D341Med (cell line): ENCODE measurements around the gene ATXN10.
"Not testable (repeated sequence)": the region's sequence is repeated elsewhere in the genome, so short reads cannot be mapped to it uniquely, and the experiment has no call there.

Source experiments
- DNase-seq: peaks from one replicate; pipeline ENCODE4 v3.0.0; 2012; ENCODE audit warnings: low spot score

The ATXN10 gene

DNA sequence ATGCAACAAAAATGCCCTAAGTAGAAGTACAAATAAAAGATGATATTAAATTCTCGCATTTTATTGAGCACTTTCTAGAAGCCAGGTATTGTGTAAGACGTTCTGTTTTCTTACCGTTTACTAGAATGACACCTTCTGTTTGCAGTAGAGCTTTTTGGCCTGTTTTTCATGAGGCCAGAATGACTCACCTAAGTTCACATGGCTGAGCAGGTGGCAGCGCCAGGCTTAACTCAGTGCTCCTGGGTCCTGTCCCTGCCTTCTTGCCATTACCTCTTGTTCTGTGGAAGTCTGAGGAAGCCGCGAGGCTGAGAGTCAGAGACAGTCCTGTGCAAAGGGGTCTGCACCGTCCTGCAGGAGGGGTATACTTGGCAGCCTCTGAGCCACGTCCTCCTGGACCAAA lies 113.8 kb downstream of the ATXN10 start:
- DNase-seq = no peak

DNA sequence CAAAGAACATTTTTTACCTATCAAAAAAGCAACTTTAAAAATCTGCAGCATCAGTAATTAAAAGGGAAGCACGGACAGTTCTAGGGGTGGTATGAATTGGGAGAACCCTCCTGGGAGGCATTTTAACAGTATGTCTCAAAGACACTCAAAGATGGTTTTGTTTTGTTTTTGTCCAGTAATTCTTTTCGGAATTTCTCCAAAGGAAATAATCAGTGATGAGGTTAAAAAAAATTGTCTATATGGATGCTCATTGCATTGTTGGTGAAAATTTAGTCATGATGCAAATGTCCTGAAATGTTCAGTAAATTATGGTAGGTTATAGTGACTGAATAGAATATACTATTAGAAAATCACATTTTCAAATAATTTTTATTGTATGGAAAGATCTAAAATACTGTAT lies 115.1 kb downstream of the ATXN10 start:
- DNase-seq = no peak

DNA sequence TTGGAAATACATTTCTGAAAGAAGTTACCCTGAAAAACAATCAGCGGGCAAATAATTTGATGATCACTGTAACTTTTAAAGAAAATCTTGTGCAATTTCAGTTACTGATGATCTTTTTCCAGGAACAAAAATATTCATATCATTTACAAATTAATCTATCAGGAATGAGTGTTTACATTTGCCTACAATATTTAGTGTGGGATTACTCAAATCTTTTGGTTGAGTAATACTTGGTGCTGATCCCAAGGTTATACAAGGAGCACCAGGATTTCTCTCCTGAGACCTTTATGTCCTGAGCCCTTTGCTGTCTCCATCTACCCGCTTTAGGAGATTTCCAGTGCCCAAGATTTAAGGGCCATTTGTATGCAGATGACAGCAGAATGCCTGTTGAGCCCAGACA lies 116.1 kb downstream of the ATXN10 start:
- no peak for DNase-seq

DNA sequence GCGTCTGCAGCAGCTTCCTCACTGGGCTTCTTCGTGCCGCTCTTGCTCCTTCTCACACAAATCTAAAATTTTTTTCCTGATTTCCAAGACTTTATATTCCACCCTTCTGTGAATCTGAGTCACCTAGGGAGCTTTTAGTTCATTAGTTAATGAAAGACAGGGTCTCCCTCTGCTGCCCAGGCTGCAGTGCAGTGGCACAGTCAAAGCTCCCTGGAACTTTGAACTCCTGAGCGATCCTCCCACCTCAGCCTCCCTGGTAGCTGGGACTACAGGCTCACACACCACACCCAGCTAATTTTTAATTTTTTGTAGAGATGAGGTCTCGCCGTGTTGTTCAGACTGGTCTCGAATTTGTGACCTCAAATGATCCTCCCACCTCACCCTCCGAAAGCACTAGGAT lies 116.9 kb downstream of the ATXN10 start:
- DNase-seq = no peak

DNA sequence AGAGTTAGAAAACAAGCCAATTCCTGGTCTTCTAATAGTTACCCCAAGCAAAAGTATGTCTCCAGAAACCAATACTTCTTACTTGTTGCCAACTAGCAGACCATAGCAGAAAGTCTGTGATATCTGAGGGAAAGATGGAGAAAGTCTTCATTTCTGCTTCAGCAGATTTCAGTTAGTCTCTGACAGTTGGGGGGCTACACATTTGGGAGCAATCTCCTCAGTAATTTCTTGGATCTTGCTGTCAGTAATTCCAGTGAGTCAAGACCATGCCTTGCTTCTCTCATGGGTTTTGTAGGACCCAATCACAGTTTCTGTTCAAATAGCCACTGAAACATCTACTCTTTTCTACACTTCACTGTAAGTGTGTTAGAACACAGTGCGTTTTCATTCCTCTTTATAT lies 118.8 kb downstream of the ATXN10 start:
- no peak for DNase-seq

DNA sequence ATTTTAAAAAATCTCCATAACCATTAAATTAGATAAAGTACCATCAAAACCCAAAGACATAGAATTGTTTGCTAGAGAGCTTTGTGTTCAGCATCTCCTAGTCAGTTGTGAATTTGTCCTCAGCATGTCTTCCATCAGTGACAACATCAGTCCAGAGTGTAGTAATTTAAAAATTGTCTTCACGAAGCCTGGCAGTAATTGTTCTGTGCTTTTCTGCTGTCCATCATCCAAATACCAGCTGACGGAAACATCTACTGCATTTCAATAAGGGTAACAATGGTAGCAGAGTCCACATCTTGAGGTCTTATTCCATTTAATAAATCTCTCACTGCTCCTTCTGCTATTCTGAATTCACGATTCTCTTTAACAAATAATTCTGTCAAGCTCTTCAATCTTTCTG lies 121.5 kb downstream of the ATXN10 start:
- no peak for DNase-seq

DNA sequence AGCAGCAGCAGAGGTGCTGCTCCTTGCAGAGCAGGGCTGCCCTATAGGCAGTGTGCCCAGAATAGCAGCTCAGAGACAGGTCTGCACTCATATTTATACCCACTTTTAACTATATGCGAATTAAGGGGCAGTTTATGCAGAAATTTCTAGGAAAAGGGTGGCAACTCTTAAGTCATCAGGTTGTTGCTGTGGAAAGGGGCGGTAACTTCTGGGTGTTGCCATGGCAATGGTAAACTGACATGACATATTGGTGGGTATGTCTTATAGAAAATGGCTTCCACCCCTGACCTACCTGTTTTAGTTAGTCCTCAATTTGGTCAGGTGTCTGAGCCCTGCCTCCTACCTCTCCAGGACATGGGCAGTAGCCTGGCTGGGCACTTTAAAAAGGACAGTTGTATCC lies 122.3 kb downstream of the ATXN10 start:
- no peak for DNase-seq

DNA sequence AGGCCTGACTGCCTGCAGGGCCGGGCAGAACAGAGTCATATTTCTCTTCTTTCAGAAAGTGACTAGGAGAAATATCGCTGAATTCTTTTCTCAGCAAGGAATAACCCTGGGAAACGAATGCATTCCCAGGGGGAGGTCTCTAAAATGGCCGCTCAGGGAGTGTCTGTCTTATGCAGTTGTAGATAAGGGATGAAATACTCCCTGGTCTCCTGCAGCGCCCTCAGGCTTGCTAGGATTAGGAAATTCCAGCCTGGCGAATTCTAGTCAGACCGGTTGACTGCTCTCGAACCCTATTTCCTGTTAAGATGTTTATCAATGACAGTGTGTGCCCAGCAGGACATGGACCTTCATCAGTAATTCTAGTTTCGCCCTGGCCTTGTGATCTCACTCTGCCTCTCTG lies 124.4 kb downstream of the ATXN10 start:
- DNase-seq = not testable (repeated sequence)

DNA sequence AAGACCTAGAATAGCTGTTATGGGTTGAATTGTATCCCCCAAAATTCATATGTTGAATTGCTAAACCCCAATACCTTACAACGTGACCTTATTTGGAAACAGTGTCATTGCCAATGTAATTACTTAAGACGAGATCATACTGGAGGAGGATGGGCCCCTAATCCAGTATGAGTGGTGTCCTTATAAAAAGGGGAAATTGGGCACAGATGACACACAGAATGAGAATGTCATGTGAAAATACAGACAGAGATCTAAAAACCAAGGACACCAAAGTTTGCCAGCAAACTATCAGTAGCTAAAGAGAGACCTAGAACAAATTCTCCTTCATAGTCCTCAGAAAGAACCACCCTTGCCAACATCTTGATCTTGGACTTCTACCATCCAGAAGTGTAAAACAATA lies 127.7 kb downstream of the ATXN10 start:
- DNase-seq = no peak

DNA sequence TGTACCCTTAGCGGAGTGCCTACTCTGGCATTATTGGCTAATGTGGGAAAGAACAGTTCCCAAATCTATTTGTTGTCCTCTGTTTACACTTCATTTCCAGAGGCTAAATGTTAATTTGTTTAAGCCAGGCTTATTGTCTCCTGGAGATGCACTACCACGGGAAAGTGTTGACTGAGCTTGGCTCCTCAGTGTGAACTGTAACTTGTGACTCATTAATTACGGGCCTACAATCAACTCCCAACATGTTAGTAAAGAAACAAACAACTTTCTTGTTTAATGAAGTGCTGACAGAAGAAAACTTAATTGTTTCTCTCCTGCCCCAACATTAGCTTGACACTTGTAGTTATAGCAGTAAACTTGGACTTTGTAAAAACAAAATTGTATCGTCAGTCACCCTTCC lies 130.4 kb downstream of the ATXN10 start:
- no peak for DNase-seq

DNA sequence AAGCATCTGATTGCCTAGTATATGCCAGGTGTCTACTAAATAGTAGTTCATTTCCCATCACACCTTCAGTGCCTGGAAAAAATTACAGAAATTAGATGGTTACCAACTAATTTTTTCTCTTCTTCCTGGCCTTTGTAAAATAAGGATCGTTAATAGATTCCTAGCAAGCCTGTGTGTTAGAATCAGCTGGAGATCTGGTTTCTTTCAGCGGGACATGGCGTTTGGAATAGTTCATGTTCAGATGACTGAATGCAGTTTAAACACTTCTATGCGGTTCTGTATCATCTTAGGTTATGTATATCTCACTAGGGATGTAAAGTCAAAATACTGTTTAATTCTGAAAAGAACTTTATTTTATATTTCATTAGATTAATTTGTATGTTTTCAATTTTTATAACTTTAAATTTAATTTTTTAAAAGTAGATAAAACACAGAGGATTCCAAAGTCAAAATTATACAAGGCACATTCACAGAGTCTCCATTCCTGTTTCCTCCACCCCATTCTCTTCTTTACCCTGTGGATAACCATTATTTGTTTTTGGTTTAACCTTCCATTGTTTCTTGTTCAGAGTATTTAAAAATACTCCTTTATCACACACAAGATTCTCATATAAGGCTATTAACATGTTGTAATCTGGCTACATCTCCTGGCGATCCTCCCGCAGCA lies 132.8 kb downstream of the ATXN10 start:
- DNase-seq = no peak

DNA sequence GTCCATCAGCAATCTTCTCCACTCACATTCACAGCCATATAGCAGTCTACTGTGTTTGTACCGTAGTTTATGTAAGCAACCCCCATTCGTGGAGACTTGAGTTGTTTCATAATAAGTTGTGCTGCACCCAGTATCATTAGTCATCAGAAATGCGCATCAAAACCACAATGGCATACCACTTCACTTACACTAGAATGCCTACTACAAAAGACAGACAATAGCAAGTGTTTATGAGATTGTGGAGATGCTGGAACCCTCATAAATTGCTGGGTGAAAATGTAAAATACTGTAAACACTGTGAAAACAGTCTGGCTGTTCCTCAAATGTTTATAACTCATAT lies 133.3 kb downstream of the ATXN10 start:
- no peak for DNase-seq

DNA sequence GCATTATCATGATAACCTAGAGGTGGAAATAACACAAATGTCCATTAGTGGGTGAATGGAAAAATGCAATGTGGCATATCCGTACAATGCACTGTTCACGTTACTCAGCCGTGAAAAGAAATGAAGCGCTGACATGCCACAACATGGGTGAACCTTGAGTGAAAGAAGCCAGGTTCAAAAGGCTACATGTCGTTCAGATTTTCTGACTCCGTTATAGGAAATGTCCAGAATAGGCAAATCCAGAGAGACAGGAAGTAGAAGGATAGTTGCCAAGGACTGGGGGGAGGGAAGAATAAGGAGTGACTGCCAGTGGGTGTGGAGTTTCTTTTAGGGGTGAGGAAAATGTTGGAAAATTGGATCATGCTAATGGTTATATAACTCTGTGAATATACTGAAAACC lies 133.8 kb downstream of the ATXN10 start:
- DNase-seq = no peak

DNA sequence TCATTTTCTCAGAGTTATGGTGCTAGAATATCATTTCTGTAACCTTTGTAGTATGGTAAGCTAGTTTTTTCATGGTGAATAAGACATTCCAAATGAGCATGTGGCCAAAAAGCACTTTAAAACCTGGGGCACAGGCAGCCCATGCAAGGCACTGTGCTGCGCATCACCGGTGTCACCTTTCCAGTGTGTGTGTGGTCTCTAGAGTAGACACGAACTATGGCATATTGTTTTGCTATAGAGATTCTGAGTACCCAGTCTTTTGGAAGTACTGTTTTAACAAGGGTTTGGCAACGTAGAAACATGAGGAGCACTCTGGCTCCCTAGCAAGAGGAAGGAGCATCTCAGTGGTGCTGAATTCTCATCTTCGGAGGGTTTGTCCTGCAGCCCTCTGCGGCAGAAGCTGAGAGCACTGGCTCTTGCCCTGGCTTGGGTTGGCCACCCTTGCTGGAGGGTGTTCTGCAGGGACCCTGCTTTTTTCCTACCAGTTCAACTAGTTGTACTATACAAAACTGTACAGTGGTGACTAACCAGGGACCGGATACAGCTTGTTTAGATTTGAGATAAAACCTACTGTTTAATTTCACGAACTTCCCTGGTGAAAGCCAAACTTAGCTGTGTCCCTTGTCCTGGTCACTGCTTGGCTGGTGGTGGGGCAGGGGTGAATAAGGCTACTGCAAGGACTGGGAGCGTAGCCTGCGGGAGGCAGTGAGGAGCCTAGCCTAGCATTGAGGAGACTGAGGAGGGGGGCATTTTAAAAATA lies 135.7 kb downstream of the ATXN10 start:
- DNase-seq = no peak

DNA sequence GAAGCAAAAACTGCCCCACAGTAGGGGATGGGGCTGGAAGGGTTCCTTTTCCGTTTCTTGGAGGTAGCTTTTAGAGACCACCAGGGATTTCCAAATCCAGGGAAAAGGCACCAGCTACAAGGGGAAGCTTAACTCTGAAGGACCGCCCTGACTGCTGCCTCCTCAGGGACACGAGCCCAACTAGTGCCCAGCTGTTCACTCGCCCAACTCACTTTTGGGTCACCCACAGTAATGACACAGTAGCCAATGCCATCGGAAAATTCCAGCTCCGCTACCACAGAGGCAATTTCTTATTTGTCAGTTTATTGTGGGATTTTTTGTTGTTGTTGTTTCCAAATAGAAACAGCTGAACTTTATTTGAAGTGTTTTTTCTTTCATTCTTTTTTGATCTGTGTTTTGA lies 141.3 kb downstream of the ATXN10 start:
- no peak for DNase-seq

DNA sequence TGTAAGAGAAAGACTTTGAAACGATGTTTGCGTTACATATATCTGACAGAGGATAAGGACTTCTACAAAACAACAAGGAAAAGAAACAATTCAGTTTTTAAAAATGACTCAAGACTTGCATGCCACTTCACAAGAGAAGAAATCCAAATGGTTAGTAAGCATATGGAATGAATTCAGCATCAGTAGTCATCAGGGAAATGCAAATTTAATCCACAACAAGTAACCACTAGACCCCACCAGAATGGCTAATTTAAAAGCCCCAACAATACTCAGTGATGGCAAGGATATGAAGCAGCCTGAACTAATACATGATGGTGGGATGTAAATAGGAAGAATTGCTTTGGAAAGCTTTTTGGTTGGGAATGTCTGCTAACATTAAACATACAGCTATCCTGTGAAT lies 142.6 kb downstream of the ATXN10 start:
- DNase-seq = no peak

DNA sequence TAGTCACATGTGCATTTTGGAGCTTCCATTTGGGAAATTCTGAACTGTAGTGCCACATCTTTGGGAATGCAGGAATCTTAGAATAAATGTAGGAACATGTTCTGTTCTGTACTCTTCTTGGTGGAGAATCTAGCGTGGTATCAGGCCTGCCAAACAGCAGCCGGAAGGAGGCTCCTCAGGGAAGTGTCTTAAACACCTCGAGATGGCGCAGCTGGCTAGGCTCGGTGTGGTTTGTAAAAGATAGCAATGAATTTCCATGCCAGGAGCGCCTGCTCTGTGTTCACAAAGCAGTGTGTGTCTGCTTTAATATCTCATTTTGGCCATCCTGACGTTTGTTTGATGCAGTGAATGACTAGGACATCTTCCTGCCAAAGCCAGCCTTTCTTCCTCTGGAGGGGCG lies 145.1 kb downstream of the ATXN10 start:
- DNase-seq = no peak

DNA sequence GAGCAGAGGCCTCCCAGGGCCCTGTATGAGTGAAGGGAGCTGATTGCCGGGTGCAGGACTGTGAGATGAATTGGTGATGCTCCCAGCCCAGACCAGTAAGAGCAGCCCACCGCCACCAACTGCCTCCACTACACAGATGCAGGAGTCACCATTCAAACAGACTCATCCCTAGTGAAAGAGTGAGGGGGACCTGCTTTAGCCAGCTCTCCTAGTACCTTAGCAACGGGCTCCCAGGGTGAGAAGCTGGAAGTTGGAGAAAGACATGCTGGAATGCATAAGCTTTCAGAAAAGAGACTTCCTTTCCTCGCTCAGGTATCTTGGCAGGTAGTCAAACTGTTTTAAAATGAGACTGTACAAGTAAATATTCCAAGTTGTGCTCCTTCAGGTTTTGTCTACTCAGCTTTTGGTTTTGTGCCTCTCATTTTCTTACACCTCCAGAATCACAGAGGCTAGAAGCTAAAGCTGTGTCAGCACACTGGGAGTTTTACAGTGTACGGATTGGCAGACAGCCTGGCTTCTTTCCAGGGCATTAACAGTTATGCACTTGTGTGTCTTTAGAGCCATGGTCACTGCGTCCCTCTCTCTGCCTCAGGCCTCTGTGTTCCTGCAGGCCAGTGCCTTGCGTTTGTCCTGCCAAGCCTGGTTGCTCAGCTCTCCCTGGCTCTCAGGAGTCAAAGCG lies 146.2 kb downstream of the ATXN10 start:
- no peak for DNase-seq

DNA sequence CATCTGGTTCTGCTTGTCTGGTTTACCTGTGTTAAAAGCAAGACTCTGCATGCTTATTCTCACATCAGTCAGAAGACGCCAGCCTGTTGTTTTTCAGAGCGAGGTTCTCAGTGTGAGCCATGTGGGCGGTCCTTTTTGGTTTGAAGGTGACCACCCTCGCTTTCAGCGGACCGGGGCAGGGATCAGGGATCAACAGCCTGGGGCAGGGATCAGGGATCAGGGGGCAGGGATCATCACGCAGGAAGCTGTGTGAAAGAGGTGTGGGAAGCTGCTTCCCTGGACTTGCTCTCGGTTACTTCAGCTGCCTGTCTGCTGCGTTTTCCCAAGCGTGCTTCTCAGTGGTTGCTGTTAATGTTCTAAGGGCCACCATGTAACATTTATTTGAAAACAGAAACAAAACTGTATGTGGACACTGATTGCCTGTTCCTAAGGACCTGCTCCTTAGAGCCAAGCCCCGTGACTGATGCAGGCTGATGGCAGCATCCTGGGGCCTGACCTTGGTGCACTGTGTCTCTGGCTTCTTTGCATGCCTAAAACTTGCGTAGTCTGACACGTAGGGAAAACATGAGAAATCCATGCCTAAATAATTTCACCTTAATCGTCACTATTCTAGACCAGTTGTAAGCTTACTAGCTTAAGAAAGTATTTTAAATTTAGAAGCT lies 146.9 kb downstream of the ATXN10 start:
- DNase-seq = no peak

DNA sequence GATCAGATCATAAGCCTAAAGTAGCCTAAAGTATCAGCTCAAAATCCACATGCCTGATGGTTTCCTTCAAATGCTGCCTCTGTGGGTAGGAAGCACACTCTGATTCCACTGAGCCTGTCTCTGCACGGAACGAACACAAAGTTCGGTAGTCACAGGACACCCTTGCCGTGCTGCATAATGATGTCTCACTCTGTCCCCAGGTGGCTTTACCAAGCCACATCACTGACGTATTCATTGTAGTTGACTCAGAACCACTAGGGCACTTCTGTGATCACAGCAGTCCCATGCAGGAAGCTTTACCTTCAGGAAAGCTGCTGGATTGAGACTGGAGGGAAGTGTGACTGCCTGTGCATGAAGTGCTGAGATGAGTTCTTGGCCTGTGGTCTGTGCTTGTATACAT lies 147.7 kb downstream of the ATXN10 start:
- DNase-seq = no peak

DNA sequence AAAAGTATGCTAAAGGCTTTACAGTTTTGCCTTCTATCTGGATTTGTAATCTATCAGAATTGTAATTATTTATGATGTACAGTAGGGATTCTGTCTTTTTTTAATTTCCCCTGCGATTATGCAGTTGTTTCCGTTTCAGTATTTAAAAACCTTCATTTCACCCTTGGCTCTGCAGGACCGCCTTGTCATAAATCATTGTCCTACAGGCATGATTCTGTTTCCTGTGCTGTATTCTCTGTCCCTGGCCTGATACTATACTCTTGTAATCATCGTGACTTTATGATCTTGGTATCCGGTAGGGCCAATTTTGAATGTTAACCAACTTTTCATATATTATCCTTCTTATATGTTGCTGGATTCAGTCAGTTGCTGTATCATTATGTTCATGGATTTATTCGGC lies 151.7 kb downstream of the ATXN10 start:
- no peak for DNase-seq

DNA sequence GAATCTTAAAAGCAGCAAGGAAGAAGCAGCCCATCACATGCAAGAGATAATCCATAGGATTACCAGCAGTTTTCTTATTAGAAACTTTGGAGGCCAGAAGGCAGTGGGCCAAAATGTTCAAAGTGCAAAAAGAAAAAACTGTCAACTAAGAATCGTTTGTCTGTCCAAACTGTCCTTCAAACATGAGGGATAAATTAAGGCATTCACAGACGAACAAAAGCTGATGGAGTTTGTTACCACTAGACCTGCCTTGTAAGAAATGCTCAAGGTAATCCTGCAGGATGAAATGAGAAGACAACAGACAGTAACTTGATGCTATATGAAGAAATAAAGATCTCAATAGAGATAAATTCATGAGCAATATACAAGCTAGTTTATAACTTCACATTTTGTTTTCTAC lies 154.9 kb downstream of the ATXN10 start:
- no peak for DNase-seq

DNA sequence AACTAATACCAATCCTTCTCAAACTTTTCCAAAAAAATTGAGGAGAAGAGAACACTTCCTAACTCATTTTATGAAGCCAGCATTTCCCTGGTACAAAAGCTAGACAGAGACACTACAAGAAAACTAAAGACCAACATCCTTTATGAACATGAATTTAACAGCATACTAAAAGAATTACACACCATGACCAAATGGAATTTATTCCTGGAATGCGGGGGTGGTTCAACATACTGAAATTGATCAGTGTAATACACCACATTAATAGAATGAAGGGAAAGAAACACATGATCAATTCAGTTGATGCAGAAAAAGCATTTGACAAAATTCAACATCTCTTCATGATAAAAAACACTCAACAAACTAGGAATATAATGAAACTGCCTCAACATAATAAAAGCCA lies 157.2 kb downstream of the ATXN10 start:
- DNase-seq = no peak
